IMR-90 (cell line): ENCODE data around the gene SLC35E3. TPM values are rescaled to one million over a fixed set of nuclear protein-coding genes. Genes with fewer than 3 reads are reported as not detected.

ENCODE experiments used
- ATAC-seq: fragments of 200-7000 bp; cut with Tn5 transposase; 2 replicates; pipeline ENCODE4 v1.9.1; 2020; ENCODE audit warnings: low read depth, mild to moderate bottlenecking, moderate library complexity
- BruUV-seq: library from RNA; stranded (reverse); fragments of 400-500 nt; replicated peaks from 2 replicates; lab custom pipeline; 2021; lab: Mats Ljungman, UMichigan
- CTCF ChIA-PET: fragments of 300-600 bp; formaldehyde crosslinking; extraction: SDS; loops from one replicate; lab custom pipeline; 2021; ENCODE audit warnings: antibody characterized with exemption; lab: Yijun Ruan, JAX
- POLR2A ChIA-PET: fragments of 300-600 bp; sonication (Branson Sonifier 250); formaldehyde crosslinking; loops from one replicate; lab custom pipeline; 2022; ENCODE audit warnings: antibody characterized with exemption; ENCODE audit not compliant: unreplicated experiment; lab: Charles Lee
- DNase-seq: peaks from one replicate; pipeline ENCODE4 v3.0.0; 2013
- H2AFZ ChIP-seq: replicated peaks from 2 replicates; pipeline ENCODE3; 2013; ENCODE audit warnings: low read length, mild to moderate bottlenecking; ENCODE audit not compliant: poor library complexity
- H2AK5ac ChIP-seq: 2 replicates; pipeline ENCODE4 v1.6.1; 2013; ENCODE audit warnings: low read depth, low read length, inconsistent platforms
- H2AK9ac ChIP-seq: replicated peaks from 2 replicates; pipeline ENCODE3; 2013; ENCODE audit warnings: mild to moderate bottlenecking, low read depth, low read length, moderate library complexity; ENCODE audit not compliant: poor library complexity
- H2BK120ac ChIP-seq: 2 replicates; pipeline ENCODE4 v1.6.1; 2013; ENCODE audit warnings: low read depth, low read length, inconsistent platforms
- H2BK15ac ChIP-seq: 3 replicates; pipeline ENCODE4 v1.6.1; 2013; ENCODE audit warnings: low read depth, low read length, inconsistent platforms
- H2BK20ac ChIP-seq: 2 replicates; pipeline ENCODE4 v1.6.1; 2013; ENCODE audit warnings: low read depth, mild to moderate bottlenecking, inconsistent platforms, low read length, moderate library complexity
- H2BK5ac ChIP-seq: 2 replicates; pipeline ENCODE4 v1.6.1; 2013; ENCODE audit warnings: mild to moderate bottlenecking, low read depth, low read length, inconsistent platforms; ENCODE audit not compliant: poor library complexity, severe bottlenecking
- H3K14ac ChIP-seq: replicated peaks from 2 replicates; pipeline ENCODE4 v1.6.1; 2013; ENCODE audit warnings: low read depth, low read length, inconsistent platforms
- H3K18ac ChIP-seq: 2 replicates; pipeline ENCODE4 v1.6.1; 2013; ENCODE audit warnings: low read depth, low read length, control low read depth
- H3K23ac ChIP-seq: 2 replicates; pipeline ENCODE4 v1.6.1; 2013; ENCODE audit warnings: low read depth, low read length, inconsistent platforms
- H3K27ac ChIP-seq: 2 replicates; pipeline ENCODE4 v1.5.1; 2013; ENCODE audit warnings: mild to moderate bottlenecking, control low read depth, low read length; ENCODE audit not compliant: insufficient read depth
- H3K27me3 ChIP-seq: 2 replicates; pipeline ENCODE4 v1.6.1; 2013; ENCODE audit warnings: low read length; ENCODE audit not compliant: control insufficient read depth, insufficient read depth
- H3K36me3 ChIP-seq: 2 replicates; pipeline ENCODE4 v1.6.1; 2013; ENCODE audit warnings: low read length, mixed read lengths; ENCODE audit not compliant: control insufficient read depth, insufficient read depth
- H3K4ac ChIP-seq: 2 replicates; pipeline ENCODE4 v1.6.1; 2013; ENCODE audit warnings: low read depth, low read length, inconsistent platforms
- H3K4me1 ChIP-seq: 2 replicates; pipeline ENCODE4 v1.6.1; 2013; ENCODE audit warnings: low read length, mixed read lengths; ENCODE audit not compliant: control insufficient read depth, insufficient read depth
- H3K4me2 ChIP-seq: 2 replicates; pipeline ENCODE4 v1.6.1; 2013; ENCODE audit warnings: low read depth, mild to moderate bottlenecking, control low read depth, low read length, moderate library complexity
- H3K4me3 ChIP-seq: 2 replicates; pipeline ENCODE4 v1.5.1; 2013; ENCODE audit warnings: low read depth, mild to moderate bottlenecking, control low read depth, low read length, moderate library complexity; ENCODE audit not compliant: insufficient read depth
- H3K56ac ChIP-seq: 2 replicates; pipeline ENCODE4 v1.6.1; 2013; ENCODE audit warnings: low read length, inconsistent platforms; ENCODE audit not compliant: insufficient read depth; ENCODE audit errors: extremely low read depth
- H3K79me1 ChIP-seq, 2 experiments: 2 replicates each; pipeline ENCODE4 v1.6.1; 2013; ENCODE audit warnings: low read length in 2 of 2, inconsistent platforms in 1 of 2, low read depth in 1 of 2
- H3K9ac ChIP-seq: 2 replicates; pipeline ENCODE4 v1.6.1; 2013; ENCODE audit warnings: low read depth, low read length, control low read depth
- H3K9me1 ChIP-seq: 2 replicates; pipeline ENCODE4 v1.6.1; 2013; ENCODE audit warnings: low read length, inconsistent platforms; ENCODE audit not compliant: insufficient read depth
- H3K9me3 ChIP-seq: 2 replicates; pipeline ENCODE4 v1.6.1; 2013; ENCODE audit warnings: low read length; ENCODE audit not compliant: control insufficient read depth, insufficient read depth
- H4K20me1 ChIP-seq: 2 replicates; pipeline ENCODE4 v1.6.1; 2013; ENCODE audit warnings: low read length, inconsistent platforms; ENCODE audit not compliant: insufficient read depth
- H4K5ac ChIP-seq: 2 replicates; pipeline ENCODE4 v1.6.1; 2013; ENCODE audit warnings: mild to moderate bottlenecking, low read depth, low read length, control low read depth
- H4K8ac ChIP-seq, 2 experiments: 2 replicates each; pipeline ENCODE4 v1.6.1; 2013; ENCODE audit warnings: low read depth in 2 of 2, low read length in 2 of 2, control low read depth in 1 of 2, inconsistent platforms in 1 of 2
- H4K91ac ChIP-seq: 2 replicates; pipeline ENCODE4 v1.6.1; 2013; ENCODE audit warnings: low read depth, low read length, inconsistent platforms; ENCODE audit not compliant: insufficient read depth
- CEBPB ChIP-seq: IDR thresholded peaks from 2 replicates; pipeline ENCODE4 v1.6.1; 2012; ENCODE audit warnings: low read depth, low read length, improper control_type of control experiment
- CHD1 ChIP-seq: IDR thresholded peaks from 2 replicates; pipeline ENCODE4 v1.6.1; 2012; ENCODE audit warnings: low read depth, low read length, improper control_type of control experiment
- ELK1 ChIP-seq: fragments of 150-350 bp; IDR thresholded peaks from 2 replicates; pipeline ENCODE4 v1.6.1; 2016; ENCODE audit warnings: low read depth, mild to moderate bottlenecking, low read length, moderate library complexity, borderline replicate concordance
- FOS ChIP-seq: fragments of 150-350 bp; IDR thresholded peaks from 2 replicates; pipeline ENCODE4 v1.6.1; 2016; ENCODE audit warnings: low read depth, low read length
- MAZ ChIP-seq: IDR thresholded peaks from 2 replicates; pipeline ENCODE4 v1.6.1; 2012; ENCODE audit warnings: low read depth, mild to moderate bottlenecking, low read length, improper control_type of control experiment, moderate library complexity, borderline replicate concordance
- MXI1 ChIP-seq: IDR thresholded peaks from 2 replicates; pipeline ENCODE4 v1.6.1; 2012; ENCODE audit warnings: low read depth, mild to moderate bottlenecking, low read length, moderate library complexity, borderline replicate concordance
- NFE2L2 ChIP-seq: fragments of 150-350 bp; IDR thresholded peaks from 2 replicates; pipeline ENCODE4 v1.6.1; 2016; ENCODE audit warnings: low read depth, mild to moderate bottlenecking, low read length
- RAD21 ChIP-seq: IDR thresholded peaks from 2 replicates; pipeline ENCODE4 v1.6.1; 2012; ENCODE audit warnings: low read length, improper control_type of control experiment
- RCOR1 ChIP-seq: IDR thresholded peaks from 2 replicates; pipeline ENCODE4 v1.6.1; 2012; ENCODE audit warnings: mild to moderate bottlenecking, low read length, improper control_type of control experiment; ENCODE audit not compliant: insufficient replicate concordance
- RFX5 ChIP-seq: IDR thresholded peaks from 2 replicates; pipeline ENCODE4 v1.8.0; 2012; ENCODE audit warnings: low read depth, mild to moderate bottlenecking, low read length, moderate library complexity
- SMC3 ChIP-seq: fragments of 150-350 bp; IDR thresholded peaks from 2 replicates; pipeline ENCODE4 v1.6.1; 2016; ENCODE audit warnings: low read depth, mild to moderate bottlenecking, antibody characterized with exemption, low read length, moderate library complexity
- USF2 ChIP-seq: fragments of 150-350 bp; IDR thresholded peaks from 2 replicates; pipeline ENCODE4 v1.6.1; 2017; ENCODE audit warnings: mild to moderate bottlenecking, antibody characterized with exemption, low read length, low read depth
- WGBS, 2 experiments: methylation state at CpG; one replicate each; pipeline versions ENCODE4 v1.1.5 to v1.1.7; 2013; ENCODE audit warnings: missing lambda C conversion rate in 2 of 2; ENCODE audit not compliant: insufficient read length in 1 of 2; ENCODE audit errors: extremely low coverage in 2 of 2; 5-methylcytosine and 5-hydroxymethylcytosine counted together
- dilution Hi-C: fragments of 300-500 bp; cut with HindIII; formaldehyde crosslinking; loops from one replicate; pipeline ENCODE4 v1.14.3; 2018; ENCODE audit warnings: low sequenced_read_pairs; ENCODE audit not compliant: unreplicated experiment
- in situ Hi-C: fragments of 300-500 bp; cut with MboI; formaldehyde crosslinking; loops from 3 replicates; pipeline ENCODE4 v1.14.3; 2019; ENCODE audit warnings: low sequenced_read_pairs, inconsistent platforms, mixed read lengths
- intact Hi-C: fragments of 100-400 bp; cut with micrococcal nuclease; formaldehyde crosslinking; loops from 2 replicates; pipeline ENCODE4 v1.10.0; 2022
- polyA plus RNA-seq, 3 experiments: library from polyadenylated mRNA; depleted of rRNA; stranded (reverse); fragments of >200 nt; gene quantifications; 2 replicates each; pipeline ENCODE4 v1.2.3, GENCODE V29; 2012; ENCODE audit warnings: low replicate concordance in 1 of 3
- total RNA-seq: library from RNA; depleted of rRNA; stranded (reverse); fragments of >200 nt; gene quantifications from 2 replicates; pipeline ENCODE4 v1.2.3, GENCODE V29; 2012

SLC35E3 gene
- total and polyA plus RNA-seq, 2 of the 4 experiments (the other 2 are of a cell fraction): 3.6 to 5.1 TPM

GRCh38 chr12:68807576-68808387 lies 61.8 kb downstream of the SLC35E3 start, which contains the start of gene MDM2:
Gene MDM2, plus strand, starts transcription at chr12:68808177. Its CDS starts 301 bp downstream, at chr12:68808478.
- Histone ChIP-seq H2BK5ac (peak within 1 kb of the TSS; percentile 99), H4K20me1 (peaks cover 7% of the 10 kb centered on the region), H3K9me1 (no peaks in the 10 kb centered on the region; the same call in 1 of the 2 replicates), H4K8ac (peak within 1 kb of the TSS; percentile 51 to 97), H3K4me3 (peak within 1 kb of the TSS; percentile 96), H2AK9ac (peak within 1 kb of the TSS; percentile 99), H3K4ac (peak within 1 kb of the TSS; percentile 87), H3K14ac (peak within 1 kb of the TSS; percentile 92), H4K91ac (peak within 1 kb of the TSS; percentile 96), H2BK15ac (peak within 1 kb of the TSS; percentile 51; the same call in 2 of the 3 replicates), H3K4me2 (peak within 1 kb of the TSS; percentile 72), H2AFZ (peak within 1 kb of the TSS; percentile 86), H2BK20ac (peak within 1 kb of the TSS; percentile 50; the same call in 1 of the 2 replicates), H2AK5ac (peak within 1 kb of the TSS; percentile 88), H3K23ac (peak within 1 kb of the TSS; percentile 98), H3K18ac (peak within 1 kb of the TSS; percentile 96), H2BK120ac (peak within 1 kb of the TSS; percentile 81), H3K27me3 (no peaks in the 10 kb centered on the region), H3K79me1 (peaks cover 6 to 11% of the 10 kb centered on the region in 2 experiments), H3K27ac (peak within 1 kb of the TSS; percentile 100), H3K9me3 (no peaks in the 10 kb centered on the region), H3K56ac (peak within 1 kb of the TSS; percentile 92), H4K5ac (peak within 1 kb of the TSS; percentile 88), H3K4me1 (peaks cover 2% of the 10 kb centered on the region; the same call in 1 of the 2 replicates), H3K36me3 (peaks cover 13% of the 10 kb centered on the region), H3K9ac (peak within 1 kb of the TSS; percentile 100)
- DNase-seq (peak; percentile 81), ATAC-seq (peak; percentile 86)
- WGBS, 2 experiments: 0% methylated on average over 29 of the region's 72 CpGs; no CpG with 5 or more reads in 1 of the 2 experiments
- ChIA-PET CTCF (interaction anchor here (0.8 kb wide), 1 partner anchor 45 kb away, joined by 3 read pairs; no protein-coding TSS in a partner anchor), POLR2A (interaction anchor here (0.6 to 0.9 kb wide), 3 partner anchors 55 to 437 kb away, joined by 3 to 11 read pairs (median 6); no protein-coding TSS in a partner anchor)
- dilution Hi-C loops (no loop called here), in situ Hi-C loops (no loop called here), intact Hi-C loops (loop anchor here (1.0 to 10.0 kb wide), 5 partner anchors 61 to 765 kb away; partner anchors contain the start of genes IL26, MDM1 and SLC35E3)
- no TSS peak for BruUV-seq
- no peak for TF ChIP-seq RFX5
- no peak; the same call in 1 of the 2 replicates for TF ChIP-seq SMC3
- TF ChIP-seq MXI1: 0 out of 2 replicates have a peak, but pooled peaks have one; percentile 29
- no peak for TF ChIP-seq FOS
- TF ChIP-seq CEBPB: peak; percentile 10; the same call in 1 of the 2 replicates
- no peak for TF ChIP-seq RCOR1
- TF ChIP-seq MAZ: peak; percentile 57; the same call in 1 of the 2 replicates
- no peak for TF ChIP-seq USF2
- TF ChIP-seq RAD21: 0 out of 2 replicates have a peak, but pooled peaks have one; percentile 32
- TF ChIP-seq CHD1: no peak
- no peak for TF ChIP-seq NFE2L2
- TF ChIP-seq ELK1: no peak
